Measurements from ENCODE around the gene TMEM81. TPM values are rescaled to one million over a fixed set of nuclear protein-coding genes. Genes with fewer than 3 reads are reported as not detected.

TMEM81 gene
- total RNA-seq, 1 donor from 2014 or later: 0.77 TPM

- no peak for DNase-seq (ENCODE audit: low read depth in 2 of 2)
Measured at GRCh38 chr1:205061227-205061626, 23.0 kb downstream of the TMEM81 start.

GRCh38 chr1:205060746-205061145 is 23.5 kb downstream of the TMEM81 start:
- DNase-seq (ENCODE audit: low read depth in 2 of 2): no peak

- DNase-seq (ENCODE audit: low read depth in 2 of 2): no peak
Measured at GRCh38 chr1:205059660-205060059, 24.6 kb downstream of the TMEM81 start.

GRCh38 chr1:205058853-205059252 is 25.4 kb downstream of the TMEM81 start:
- no peak for DNase-seq (ENCODE audit: low read depth in 2 of 2)

- DNase-seq (ENCODE audit: low read depth in 2 of 2): no peak
Measured at GRCh38 chr1:205057808-205058575, 26.3 kb downstream of the TMEM81 start.

- DNase-seq (ENCODE audit: low read depth in 2 of 2): no peak
Measured at GRCh38 chr1:205056956-205057568, 27.2 kb downstream of the TMEM81 start.

GRCh38 chr1:205056188-205056611 is 28.1 kb downstream of the TMEM81 start:
- DNase-seq (ENCODE audit: low read depth in 2 of 2): no peak

- DNase-seq (ENCODE audit: low read depth in 2 of 2): no peak
Measured at GRCh38 chr1:205054013-205054412, 30.2 kb downstream of the TMEM81 start.

GRCh38 chr1:205053296-205053695 is 31.0 kb downstream of the TMEM81 start:
- DNase-seq (ENCODE audit: low read depth in 2 of 2): no peak

- no peak for DNase-seq (ENCODE audit: low read depth in 2 of 2)
Measured at GRCh38 chr1:205052690-205053089, 31.6 kb downstream of the TMEM81 start.

GRCh38 chr1:205049479-205049878 is 34.8 kb downstream of the TMEM81 start:
- DNase-seq (ENCODE audit: low read depth in 2 of 2): no peak

GRCh38 chr1:205048382-205048781 is 35.9 kb downstream of the TMEM81 start:
- DNase-seq (ENCODE audit: low read depth in 2 of 2): no peak

GRCh38 chr1:205047764-205048231 is 36.5 kb downstream of the TMEM81 start:
- no peak for DNase-seq (ENCODE audit: low read depth in 2 of 2)

GRCh38 chr1:205046870-205047269 is 37.4 kb downstream of the TMEM81 start:
- DNase-seq (ENCODE audit: low read depth in 2 of 2): no peak

- no peak for DNase-seq (ENCODE audit: low read depth in 2 of 2)
Measured at GRCh38 chr1:205045146-205045545, 39.1 kb downstream of the TMEM81 start.

GRCh38 chr1:205044741-205045140 is 39.5 kb downstream of the TMEM81 start:
- no peak for DNase-seq (ENCODE audit: low read depth in 2 of 2)

GRCh38 chr1:205043866-205044265 is 40.4 kb downstream of the TMEM81 start:
- no peak for DNase-seq (ENCODE audit: low read depth in 2 of 2)

- no peak for DNase-seq (ENCODE audit: low read depth in 2 of 2)
Measured at GRCh38 chr1:205042911-205043806, 41.1 kb downstream of the TMEM81 start, which contains the start of gene CNTN2. TSS of gene CNTN2 (plus strand) at chr1:205043212. CDS start at chr1:205053186, 9,974 bp downstream.

GRCh38 chr1:205041998-205042910 is 42.0 kb downstream of the TMEM81 start:
- DNase-seq (ENCODE audit: low read depth in 2 of 2): no peak

- DNase-seq (ENCODE audit: low read depth in 2 of 2): no peak
Measured at GRCh38 chr1:205041001-205041715, 43.1 kb downstream of the TMEM81 start.

All from dermis microvascular lymphatic vessel endothelial cell (primary cell).